ENCODE data around the gene TAC3.
"Not testable (repeated sequence)": the region's sequence is repeated elsewhere in the genome, so short reads cannot be mapped to it uniquely, and the experiment has no call there.

Gene TAC3

DNA sequence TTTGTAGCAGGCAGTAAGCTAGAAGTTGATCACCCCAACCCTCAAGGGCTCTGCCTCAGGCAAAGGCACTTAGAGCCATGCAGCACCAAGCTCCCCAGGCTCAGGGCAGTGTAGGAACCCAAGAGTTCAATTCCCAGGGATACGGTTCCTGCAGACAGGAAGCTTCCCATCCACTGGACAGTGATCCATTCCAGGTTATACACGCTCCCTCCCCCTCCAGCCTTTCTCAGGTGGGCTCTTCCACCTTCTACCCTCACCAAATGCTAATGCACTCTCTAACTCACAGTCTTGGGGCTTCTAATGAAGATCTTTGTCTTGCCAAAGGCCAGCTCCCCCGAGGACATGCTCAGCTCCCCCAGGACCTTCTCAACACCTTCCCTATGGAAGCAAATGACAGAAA lies 20.9 kb upstream of the TAC3 start:
- no peak for DNase-seq

GRCh38 chr12:57033431-57033830 lies 17.1 kb upstream of the TAC3 start:
- no peak for DNase-seq

GRCh38 chr12:57031789-57032188 lies 15.5 kb upstream of the TAC3 start:
- no peak for DNase-seq

- no peak for DNase-seq
These were observed 14.9 kb upstream of the TAC3 start for GRCh38 chr12:57031138-57031725.

GRCh38 chr12:57029457-57029856 lies 13.1 kb upstream of the TAC3 start:
- DNase-seq, result no peak

- DNase-seq, result no peak
These were observed 11.4 kb upstream of the TAC3 start for GRCh38 chr12:57027805-57028153.

DNA sequence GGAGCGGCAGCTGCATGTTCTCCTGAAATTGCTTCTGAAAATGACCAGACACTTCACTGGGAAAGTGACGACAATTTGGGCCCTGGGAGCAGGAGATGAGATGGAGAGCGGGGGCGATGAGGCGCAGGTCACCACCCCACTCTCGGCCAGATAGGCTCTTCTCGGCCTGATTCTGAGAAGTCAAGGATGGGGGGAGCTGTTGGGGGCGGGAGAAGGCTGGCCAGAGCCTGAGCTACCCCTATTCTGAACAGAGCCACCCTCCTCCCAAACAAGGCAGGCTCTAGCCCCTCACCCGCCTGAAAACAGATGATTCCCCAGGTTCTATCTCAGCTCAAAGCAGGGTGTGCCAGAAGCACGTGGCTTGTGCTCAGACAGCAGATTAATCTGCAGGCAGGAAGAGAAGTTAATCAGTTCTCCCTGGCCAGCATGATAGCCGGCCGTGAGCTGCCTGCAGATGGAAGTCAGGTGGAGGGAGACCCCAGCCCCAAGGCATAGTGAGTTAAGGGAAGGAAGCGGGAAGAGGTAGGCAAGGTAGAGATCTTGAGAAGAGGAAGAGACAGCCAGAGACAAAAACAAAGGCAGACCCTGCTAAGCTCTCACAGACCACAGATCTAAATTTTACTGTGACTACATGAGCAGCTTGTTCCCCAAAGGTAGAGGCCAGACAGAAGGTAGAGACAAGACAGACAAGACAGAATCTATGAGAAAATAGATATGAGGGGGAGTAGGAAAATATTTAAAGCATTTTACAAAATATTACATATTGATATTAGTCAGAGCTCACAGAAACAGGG lies 10.9 kb upstream of the TAC3 start:
- DNase-seq, result no peak

DNA sequence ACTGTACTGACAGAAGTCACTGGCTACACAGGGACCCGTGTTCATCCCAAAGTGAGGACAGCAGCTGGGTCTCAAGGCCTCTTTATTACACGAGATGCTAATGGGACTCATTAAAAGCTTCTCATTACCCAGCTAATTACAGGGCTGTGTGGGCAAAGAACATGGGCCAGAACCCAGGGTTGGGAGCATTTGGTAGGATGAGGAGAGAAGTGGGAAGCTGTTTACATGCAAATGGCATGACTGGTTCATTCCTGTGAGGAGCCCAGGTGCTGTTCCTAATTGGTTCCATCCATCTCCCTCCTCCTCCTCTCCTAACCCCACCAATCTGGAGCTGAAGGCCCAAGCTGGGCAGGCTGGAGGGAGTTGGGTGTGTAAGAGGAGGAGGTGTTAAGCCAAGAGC lies 8.9 kb upstream of the TAC3 start:
- DNase-seq, result no peak

DNA sequence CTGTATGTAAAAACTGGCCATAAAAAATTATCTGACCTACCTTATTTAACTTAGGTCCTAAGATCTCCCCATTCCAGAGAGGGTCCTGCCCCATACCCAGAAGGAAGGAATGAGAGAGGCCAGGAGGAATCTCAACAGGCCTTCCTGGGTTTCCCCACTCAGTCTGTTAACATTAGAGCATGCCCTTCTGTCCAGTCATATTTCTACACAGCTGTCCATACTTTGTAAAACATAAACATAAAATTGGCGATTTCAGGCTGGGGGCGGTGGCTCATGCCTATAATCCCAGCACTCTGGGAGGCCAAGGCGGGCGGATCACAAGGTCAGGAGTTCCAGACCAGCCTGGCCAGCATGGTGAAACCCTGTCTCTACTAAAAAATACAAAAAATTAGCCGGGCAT lies 6.0 kb upstream of the TAC3 start:
- DNase-seq, result not testable (repeated sequence)

- DNase-seq, result no peak
These were observed 3.8 kb upstream of the TAC3 start for GRCh38 chr12:57019983-57020719.

GRCh38 chr12:57018906-57019305 lies 2.6 kb upstream of the TAC3 start:
- DNase-seq, result no peak

DNA sequence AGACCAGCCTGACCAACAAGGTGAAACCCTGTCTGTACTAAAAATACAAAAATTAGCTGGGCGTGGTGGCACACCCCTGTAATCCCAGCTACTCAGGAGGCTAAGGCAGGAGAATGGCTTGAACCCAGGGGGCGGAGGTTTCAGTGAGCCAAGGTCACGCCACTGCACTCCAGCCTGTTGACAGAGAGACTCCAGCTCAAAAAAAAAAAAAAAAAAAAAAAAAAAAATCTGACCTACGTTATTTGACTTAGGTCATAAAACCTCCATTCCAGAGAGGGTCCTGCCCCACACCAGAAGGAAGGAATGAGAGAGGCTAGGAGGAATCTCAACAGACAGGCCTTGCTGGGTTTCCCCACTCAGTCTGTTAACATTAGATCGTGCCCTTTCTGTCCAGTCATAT lies 2.0 kb upstream of the TAC3 start:
- not testable (repeated sequence) for DNase-seq

GRCh38 chr12:57012600-57013465 lies 3.5 kb downstream of the TAC3 start:
- no peak for DNase-seq

DNA sequence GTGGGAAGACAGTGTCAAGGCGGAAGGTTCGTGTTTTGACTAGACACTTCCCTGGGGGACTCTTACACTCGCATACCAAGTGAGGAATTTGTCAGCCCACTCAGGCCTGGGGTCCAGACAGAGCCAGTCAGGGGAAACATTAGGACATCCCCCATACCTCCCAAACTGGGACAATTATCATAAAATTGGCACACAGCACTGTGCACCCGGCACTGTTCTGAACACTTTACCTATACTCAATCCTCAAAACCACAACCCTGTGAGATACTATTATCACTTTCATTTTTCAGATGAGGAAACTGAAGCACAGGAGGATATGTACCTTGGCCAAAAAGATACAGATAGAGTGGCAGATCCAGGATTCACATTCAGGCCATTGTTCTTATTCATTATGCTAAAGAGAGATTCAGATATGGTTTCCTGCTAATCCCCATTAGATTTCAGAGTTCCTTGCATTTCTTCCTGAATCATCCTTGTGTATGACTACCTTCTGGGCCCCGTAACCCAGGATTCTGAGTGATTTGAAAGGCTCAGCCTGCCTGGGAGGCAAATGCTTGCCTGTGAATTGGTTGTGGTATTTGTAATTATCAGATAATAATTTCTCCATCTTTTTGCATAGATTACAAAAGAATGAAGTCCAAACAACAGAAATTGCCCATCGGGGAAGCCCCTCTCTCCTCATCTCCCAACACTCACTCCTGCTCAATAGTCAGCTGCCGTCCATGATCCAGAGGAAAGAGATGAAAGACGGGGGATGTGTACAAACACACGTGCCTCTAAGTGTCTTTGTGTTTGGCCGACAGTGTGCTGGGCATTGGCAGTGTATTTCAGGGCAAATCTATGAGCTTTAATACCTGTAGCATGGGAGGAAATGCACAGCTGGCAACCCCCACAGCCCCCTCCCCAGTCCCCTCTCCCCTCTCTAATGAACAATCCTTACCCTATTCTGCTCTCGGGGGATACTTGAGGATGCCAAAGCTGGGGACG lies 4.6 kb downstream of the TAC3 start:
- DNase-seq, result no peak

DNA sequence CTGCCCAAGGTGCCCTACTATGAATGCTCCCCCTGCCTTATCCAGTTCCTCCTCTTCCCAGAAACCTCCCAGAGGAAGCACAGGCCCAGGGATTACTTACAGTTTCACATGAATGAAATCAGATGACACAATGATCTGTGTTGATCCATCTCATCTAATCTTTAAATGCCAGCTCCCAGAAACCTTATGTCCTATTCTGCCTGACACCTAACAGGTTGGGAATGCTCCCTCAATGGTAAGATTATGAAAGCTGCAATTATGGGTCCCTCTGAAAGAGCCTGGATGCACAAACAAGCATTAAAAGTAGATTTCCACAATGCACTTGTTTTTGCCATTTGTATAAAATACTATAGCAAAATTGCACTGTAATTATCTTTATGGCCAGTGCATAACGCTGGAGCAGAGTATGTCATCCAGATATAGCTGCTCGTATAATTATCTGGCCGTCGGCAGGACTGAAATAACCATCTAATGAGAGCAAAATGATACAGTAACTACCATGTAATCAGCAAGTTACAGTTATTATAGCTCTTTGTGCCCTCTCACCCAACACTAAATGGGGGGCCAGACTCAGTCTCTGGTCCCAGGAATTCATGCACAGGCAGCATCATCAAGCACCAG lies 5.6 kb downstream of the TAC3 start:
- no peak for DNase-seq

DNA sequence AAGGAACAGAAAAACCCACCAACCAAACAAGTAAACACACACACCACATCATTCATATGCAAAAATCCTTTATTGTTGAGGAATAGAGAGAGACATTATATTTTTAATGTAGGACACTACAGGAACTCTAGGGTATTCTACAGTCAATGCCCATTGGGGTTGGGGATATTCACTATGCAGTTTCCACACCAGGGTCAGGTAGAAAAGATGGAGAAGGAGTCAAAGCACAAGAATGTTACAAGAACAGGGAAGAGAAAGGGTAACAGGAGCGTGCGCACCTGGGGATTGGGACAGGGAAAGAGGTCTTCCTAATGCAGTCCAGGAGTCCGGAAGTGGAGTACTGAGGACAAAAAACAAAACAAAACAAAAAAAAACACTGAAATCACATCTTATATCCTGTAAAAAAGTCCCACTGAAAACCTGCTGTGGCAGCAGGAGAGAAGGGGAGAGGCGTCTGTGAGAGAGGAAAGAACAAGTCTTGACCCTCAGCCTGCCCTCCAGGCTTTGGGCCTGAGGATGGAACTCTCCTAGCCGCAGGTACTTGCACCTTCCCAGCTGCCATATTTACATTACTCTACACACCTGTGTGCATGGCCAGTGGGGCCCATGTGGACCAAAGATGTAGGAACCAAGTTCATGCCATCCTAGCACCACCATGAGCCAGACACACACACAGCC lies 6.2 kb downstream of the TAC3 start:
- DNase-seq, result no peak

DNA sequence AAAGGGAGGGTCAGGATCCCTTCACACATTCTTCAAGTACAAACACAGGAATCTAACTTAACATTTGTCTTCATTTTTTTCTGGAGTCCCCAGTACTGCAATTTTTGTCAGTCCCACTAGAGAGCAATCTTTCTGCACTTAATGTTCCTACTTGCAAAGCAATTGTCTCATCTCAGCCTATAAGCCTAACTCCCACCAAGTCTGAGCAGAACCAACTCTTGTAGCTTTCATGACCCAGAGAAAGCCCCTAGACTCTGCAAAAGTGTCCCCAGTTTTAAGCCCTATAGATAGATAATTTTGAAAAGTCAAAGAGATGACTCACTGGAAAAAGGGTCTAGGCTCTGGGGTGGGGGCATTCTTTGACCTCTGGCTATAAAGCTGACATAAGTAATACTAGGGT lies 8.2 kb downstream of the TAC3 start:
- peak in 1 of 51 donors; percentile 20 for DNase-seq

DNA sequence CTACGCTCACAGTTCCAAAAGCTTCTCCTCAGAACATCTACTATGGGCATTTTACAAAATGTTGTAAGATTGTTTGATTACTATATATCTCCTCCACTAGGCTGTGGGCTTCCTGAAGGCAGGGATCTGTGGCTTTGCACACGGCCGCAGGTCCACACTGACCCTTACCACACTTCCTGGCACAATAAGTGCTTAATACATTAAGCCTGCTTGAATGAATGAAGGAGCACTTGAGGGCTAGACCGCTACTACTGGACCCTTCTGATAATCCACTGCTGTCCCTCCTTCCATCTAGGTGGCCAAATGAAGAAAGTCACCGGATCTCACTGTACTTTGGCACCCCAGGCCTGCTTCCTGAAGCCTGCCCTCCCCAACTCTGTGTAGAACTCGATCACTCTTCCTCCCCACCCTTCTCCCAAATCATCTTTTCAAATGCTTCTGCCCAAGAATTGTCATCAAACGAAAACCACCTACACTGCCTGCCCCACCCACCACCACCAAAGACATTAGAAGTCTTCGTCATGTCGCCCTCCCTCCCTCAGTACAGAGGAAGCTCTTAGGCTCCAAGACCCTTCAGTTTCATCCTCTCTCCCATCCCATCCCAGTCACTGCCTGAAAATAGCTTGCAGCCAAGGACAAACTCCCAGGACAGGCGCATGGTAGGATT lies 9.4 kb downstream of the TAC3 start:
- no peak for DNase-seq
